ENCODE data around the gene CHI3L2. TPM values are rescaled to one million over a fixed set of nuclear protein-coding genes. Genes with fewer than 3 reads are reported as not detected.

Gene CHI3L2
- polyA plus RNA-seq, 1 donor from 2014 or later = not detected

GRCh38 chr1:111223126-111223685 is 4.3 kb upstream of the CHI3L2 start:
- H3K9me2 ChIP-seq (ENCODE audit: insufficient read depth, low read length) = no peaks in the 10 kb centered on the region
- no peaks in the 10 kb centered on the region for H3K27me3 ChIP-seq (ENCODE audit: insufficient read depth, low read depth, low read length)
- no peaks in the 10 kb centered on the region for H3F3A ChIP-seq (ENCODE audit: insufficient read depth, low read length, poor library complexity, severe bottlenecking)
- H4K20me1 ChIP-seq (ENCODE audit: insufficient read depth) = no peaks in the 10 kb centered on the region
- H2AFZ ChIP-seq (ENCODE audit: low read depth, low read length) = no peak overlapping the region
- no peak overlapping the region for H3K27ac ChIP-seq (ENCODE audit: low read length)
- no peaks in the 10 kb centered on the region for H3K9me3 ChIP-seq (ENCODE audit: low read length)
- H3K4me2 ChIP-seq (ENCODE audit: low read length) = no peak overlapping the region
- no peaks in the 10 kb centered on the region for H3K79me2 ChIP-seq (replicated peaks; ENCODE audit: insufficient read depth, low read length)
- TF ChIP-seq RAD21 (conservative IDR thresholded peaks at IDR 0.05) = no peak
- TF ChIP-seq, protein P1, sequence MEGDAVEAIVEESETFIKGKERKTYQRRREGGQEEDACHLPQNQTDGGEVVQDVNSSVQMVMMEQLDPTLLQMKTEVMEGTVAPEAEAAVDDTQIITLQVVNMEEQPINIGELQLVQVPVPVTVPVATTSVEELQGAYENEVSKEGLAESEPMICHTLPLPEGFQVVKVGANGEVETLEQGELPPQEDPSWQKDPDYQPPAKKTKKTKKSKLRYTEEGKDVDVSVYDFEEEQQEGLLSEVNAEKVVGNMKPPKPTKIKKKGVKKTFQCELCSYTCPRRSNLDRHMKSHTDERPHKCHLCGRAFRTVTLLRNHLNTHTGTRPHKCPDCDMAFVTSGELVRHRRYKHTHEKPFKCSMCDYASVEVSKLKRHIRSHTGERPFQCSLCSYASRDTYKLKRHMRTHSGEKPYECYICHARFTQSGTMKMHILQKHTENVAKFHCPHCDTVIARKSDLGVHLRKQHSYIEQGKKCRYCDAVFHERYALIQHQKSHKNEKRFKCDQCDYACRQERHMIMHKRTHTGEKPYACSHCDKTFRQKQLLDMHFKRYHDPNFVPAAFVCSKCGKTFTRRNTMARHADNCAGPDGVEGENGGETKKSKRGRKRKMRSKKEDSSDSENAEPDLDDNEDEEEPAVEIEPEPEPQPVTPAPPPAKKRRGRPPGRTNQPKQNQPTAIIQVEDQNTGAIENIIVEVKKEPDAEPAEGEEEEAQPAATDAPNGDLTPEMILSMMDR (IDR thresholded peaks at IDR 0.05; ENCODE audit: poor library complexity, severe bottlenecking) = peak; percentile 4
- peak; percentile 7 for TF ChIP-seq SMC3 (conservative IDR thresholded peaks at IDR 0.05; ENCODE audit: poor library complexity)
- no peak overlapping the region for H3K9ac ChIP-seq (ENCODE audit: low read length)
- H3K4me3 ChIP-seq (ENCODE audit: low read length) = no peak overlapping the region
- no peaks in the 10 kb centered on the region for H3K36me3 ChIP-seq (ENCODE audit: insufficient read depth, low read length)

GRCh38 chr1:111225091-111225490 is 2.4 kb upstream of the CHI3L2 start:
- H3K4me3 ChIP-seq (ENCODE audit: low read length) = no peak overlapping the region
- no peaks in the 10 kb centered on the region for H3K9me2 ChIP-seq (ENCODE audit: insufficient read depth, low read length)
- no peaks in the 10 kb centered on the region for H3K27me3 ChIP-seq (ENCODE audit: insufficient read depth, low read depth, low read length)
- no peak overlapping the region for H3K27ac ChIP-seq (ENCODE audit: low read length)
- no peaks in the 10 kb centered on the region for H4K20me1 ChIP-seq (ENCODE audit: insufficient read depth)
- H3K79me2 ChIP-seq (replicated peaks; ENCODE audit: insufficient read depth, low read length) = no peaks in the 10 kb centered on the region
- no peak overlapping the region for H2AFZ ChIP-seq (ENCODE audit: low read depth, low read length)
- no peak for TF ChIP-seq MXI1 (conservative IDR thresholded peaks at IDR 0.05; ENCODE audit: poor library complexity, severe bottlenecking)
- no peaks in the 10 kb centered on the region for H3K9me3 ChIP-seq (ENCODE audit: low read length)
- no peak overlapping the region for H3K9ac ChIP-seq (ENCODE audit: low read length)
- H3K4me2 ChIP-seq (ENCODE audit: low read length) = no peak overlapping the region
- no peaks in the 10 kb centered on the region for H3K36me3 ChIP-seq (ENCODE audit: insufficient read depth, low read length)
- H3F3A ChIP-seq (ENCODE audit: insufficient read depth, low read length, poor library complexity, severe bottlenecking) = no peaks in the 10 kb centered on the region

DNA sequence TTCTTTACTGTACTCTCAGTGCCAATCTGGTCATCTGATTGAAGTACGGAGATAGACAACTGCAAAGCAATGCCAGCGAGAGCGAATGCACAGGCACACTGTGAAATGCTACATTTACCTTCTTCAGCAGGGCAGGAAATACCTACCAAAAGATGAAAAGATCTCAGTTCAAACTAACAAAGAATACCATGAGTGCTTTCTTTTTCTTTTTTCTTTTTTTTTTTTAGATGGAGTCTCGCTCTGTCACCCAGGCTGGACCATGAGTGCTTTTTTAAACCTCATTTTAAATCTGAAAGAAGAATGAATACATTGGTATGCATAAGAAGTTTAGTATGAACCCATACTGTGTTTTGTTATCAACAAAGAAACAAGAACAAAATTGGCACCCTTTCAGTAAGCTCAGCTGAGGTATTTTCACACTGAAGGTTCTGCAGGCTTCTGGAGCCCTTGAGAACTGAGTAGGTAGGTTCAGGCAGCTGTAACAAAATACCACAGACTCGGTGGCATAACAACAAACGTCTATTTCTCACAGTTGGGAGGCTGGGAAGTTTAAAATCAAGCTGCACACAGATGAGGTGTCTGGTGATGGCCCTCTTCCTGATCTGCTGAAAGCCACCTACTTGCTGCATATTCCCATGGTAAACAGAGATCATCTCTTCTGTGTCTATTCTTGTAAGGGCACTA is 1.7 kb upstream of the CHI3L2 start:
- Histone ChIP-seq H4K20me1 (ENCODE audit: insufficient read depth) (no peaks in the 10 kb centered on the region), H3K9ac (ENCODE audit: low read length) (no peak overlapping the region), H2AFZ (ENCODE audit: low read depth, low read length) (no peak overlapping the region), H3K4me3 (ENCODE audit: low read length) (no peak overlapping the region), H3K4me2 (ENCODE audit: low read length) (no peak overlapping the region), H3F3A (ENCODE audit: insufficient read depth, low read length, poor library complexity, severe bottlenecking) (no peaks in the 10 kb centered on the region), H3K9me3 (ENCODE audit: low read length) (no peaks in the 10 kb centered on the region), H3K27ac (ENCODE audit: low read length) (no peak overlapping the region), H3K9me2 (ENCODE audit: insufficient read depth, low read length) (no peaks in the 10 kb centered on the region), H3K36me3 (ENCODE audit: insufficient read depth, low read length) (no peaks in the 10 kb centered on the region), H3K79me2 (replicated peaks; ENCODE audit: insufficient read depth, low read length) (no peaks in the 10 kb centered on the region), H3K27me3 (ENCODE audit: insufficient read depth, low read depth, low read length) (no peaks in the 10 kb centered on the region)
- no peak for TF ChIP-seq RAD21 (conservative IDR thresholded peaks at IDR 0.05)
- no peak for TF ChIP-seq TAF1 (IDR thresholded peaks at IDR 0.05; ENCODE audit: low read depth)
- TF ChIP-seq POLR2AphosphoS5 (IDR thresholded peaks at IDR 0.05) = no peak
- no peak for TF ChIP-seq EP300 (conservative IDR thresholded peaks at IDR 0.05; ENCODE audit: poor library complexity, severe bottlenecking)
- no peak for TF ChIP-seq EZH2 (IDR thresholded peaks at IDR 0.05; ENCODE audit: borderline replicate concordance, insufficient read depth, low read length, poor library complexity, severe bottlenecking)
- TF ChIP-seq REST (IDR thresholded peaks at IDR 0.05; ENCODE audit: borderline replicate concordance) = no peak
- no peak for TF ChIP-seq SMC3 (conservative IDR thresholded peaks at IDR 0.05; ENCODE audit: poor library complexity)
- TF ChIP-seq, protein P1 (IDR thresholded peaks at IDR 0.05; ENCODE audit: poor library complexity, severe bottlenecking) = no peak
- TF ChIP-seq MXI1 (conservative IDR thresholded peaks at IDR 0.05; ENCODE audit: poor library complexity, severe bottlenecking) = no peak
